Measurements from ENCODE around the gene HNRNPH1.

DNA sequence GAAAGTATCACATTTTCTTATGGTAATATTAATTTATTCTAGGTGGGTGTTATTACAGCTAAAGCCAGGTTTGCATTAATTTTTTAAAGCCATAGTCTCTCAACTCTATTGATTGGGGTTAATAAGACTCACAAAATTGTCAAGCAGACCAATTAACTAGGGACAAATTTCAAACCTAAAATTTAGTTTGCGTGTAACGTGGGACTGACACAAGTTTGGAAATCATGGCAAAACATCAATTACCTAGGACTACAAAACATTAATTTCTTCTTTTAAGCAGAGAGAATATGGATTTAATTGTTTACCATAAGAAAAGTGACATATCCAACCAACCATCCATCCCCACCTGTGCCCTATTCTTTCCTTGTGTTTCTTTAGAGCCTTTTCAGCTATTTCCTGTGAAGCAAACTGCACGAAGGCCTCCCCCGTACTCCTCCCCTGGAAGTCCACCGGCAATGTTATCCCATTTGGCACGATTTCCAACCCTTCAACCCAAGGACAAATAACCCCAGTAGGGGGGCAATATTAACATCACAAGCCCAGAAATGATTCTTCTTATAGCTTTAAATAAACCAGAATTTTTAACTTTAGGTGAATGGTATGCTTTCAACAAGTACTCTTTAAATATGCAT lies 4.4 kb downstream of the HNRNPH1 start:
- TF ChIP-seq POLR2A (IDR thresholded peaks at IDR 0.05) (no peak), POLR2AphosphoS5 (IDR thresholded peaks at IDR 0.05) (no peak), EP300 (IDR thresholded peaks at IDR 0.05; ENCODE audit: low read depth) (no peak)
- TF ChIP-seq, protein P1, sequence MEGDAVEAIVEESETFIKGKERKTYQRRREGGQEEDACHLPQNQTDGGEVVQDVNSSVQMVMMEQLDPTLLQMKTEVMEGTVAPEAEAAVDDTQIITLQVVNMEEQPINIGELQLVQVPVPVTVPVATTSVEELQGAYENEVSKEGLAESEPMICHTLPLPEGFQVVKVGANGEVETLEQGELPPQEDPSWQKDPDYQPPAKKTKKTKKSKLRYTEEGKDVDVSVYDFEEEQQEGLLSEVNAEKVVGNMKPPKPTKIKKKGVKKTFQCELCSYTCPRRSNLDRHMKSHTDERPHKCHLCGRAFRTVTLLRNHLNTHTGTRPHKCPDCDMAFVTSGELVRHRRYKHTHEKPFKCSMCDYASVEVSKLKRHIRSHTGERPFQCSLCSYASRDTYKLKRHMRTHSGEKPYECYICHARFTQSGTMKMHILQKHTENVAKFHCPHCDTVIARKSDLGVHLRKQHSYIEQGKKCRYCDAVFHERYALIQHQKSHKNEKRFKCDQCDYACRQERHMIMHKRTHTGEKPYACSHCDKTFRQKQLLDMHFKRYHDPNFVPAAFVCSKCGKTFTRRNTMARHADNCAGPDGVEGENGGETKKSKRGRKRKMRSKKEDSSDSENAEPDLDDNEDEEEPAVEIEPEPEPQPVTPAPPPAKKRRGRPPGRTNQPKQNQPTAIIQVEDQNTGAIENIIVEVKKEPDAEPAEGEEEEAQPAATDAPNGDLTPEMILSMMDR (IDR thresholded peaks at IDR 0.05) = no peak
